ENCODE data around the gene SOX12.
"Not testable (repeated sequence)": the region's sequence is repeated elsewhere in the genome, so short reads cannot be mapped to it uniquely, and the experiment has no call there.

The SOX12 gene

DNA sequence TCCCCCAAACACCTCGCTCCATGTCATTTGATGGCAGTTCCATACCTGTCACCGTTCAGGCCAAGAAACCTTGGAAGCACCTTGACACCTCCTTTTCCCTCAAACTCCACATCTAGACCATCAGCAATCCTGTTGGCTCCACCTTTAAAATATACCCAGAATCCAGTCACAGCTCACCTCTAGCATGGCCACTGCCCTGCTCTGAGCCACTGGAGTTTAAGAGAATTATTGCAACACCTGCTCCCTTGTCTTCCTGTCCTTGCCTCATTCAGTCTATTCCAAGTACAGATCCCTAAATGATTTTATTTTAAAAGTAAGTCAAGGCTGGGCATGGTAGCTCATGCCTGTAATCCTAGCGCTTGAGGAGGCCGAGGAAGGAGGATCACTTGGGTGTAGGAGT, 43.6 kb downstream of the SOX12 start:
- no peak overlapping the region for H3K4me2 ChIP-seq (ENCODE audit: low read length)
- H3K27me3 ChIP-seq (ENCODE audit: control insufficient read depth, insufficient read depth, low read length): no peaks in the 10 kb centered on the region
- H3K9ac ChIP-seq (ENCODE audit: low read depth, low read length): no peak overlapping the region
- no peak overlapping the region for H3K4me3 ChIP-seq (ENCODE audit: low read length)
- no peaks in the 10 kb centered on the region for H3K36me3 ChIP-seq (ENCODE audit: insufficient read depth, low read length)
- H3K4me1 ChIP-seq (ENCODE audit: control insufficient read depth, insufficient read depth, low read length): peaks cover 20% of the 10 kb centered on the region
- no peaks in the 10 kb centered on the region for H3K9me3 ChIP-seq (replicated peaks; ENCODE audit: low read length)

DNA sequence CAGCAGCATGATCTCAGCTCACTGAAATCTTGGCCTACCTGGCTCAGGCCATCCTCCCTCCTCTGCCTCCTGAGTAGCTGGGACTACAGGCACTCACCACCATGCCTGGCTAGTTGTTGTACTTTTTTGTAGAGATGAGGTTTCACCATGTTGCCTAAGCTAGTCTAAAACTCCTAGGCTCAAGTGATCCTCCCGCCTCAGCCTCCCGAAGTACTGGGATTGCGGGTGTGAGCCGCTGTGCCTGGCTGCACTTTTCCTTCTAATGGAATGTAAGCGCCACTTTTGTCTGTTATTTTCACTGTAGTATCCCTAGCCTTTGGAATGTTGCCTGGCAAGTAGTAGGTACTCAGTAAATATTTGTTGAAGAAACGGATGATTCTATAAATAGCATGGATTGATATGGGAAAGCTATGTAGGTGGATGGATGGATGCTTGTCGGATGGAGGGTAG, 44.8 kb downstream of the SOX12 start:
- Histone ChIP-seq H3K36me3 (ENCODE audit: insufficient read depth, low read length) (no peaks in the 10 kb centered on the region), H3K4me2 (ENCODE audit: low read length) (no peak overlapping the region), H3K4me3 (ENCODE audit: low read length) (no peak overlapping the region), H3K4me1 (ENCODE audit: control insufficient read depth, insufficient read depth, low read length) (peaks cover 20% of the 10 kb centered on the region), H3K9ac (ENCODE audit: low read depth, low read length) (no peak overlapping the region), H3K9me3 (replicated peaks; ENCODE audit: low read length) (no peaks in the 10 kb centered on the region), H3K27me3 (ENCODE audit: control insufficient read depth, insufficient read depth, low read length) (no peaks in the 10 kb centered on the region)

- H3K27me3 ChIP-seq (ENCODE audit: control insufficient read depth, insufficient read depth, low read length): no peaks in the 10 kb centered on the region
- peaks cover 20% of the 10 kb centered on the region for H3K4me1 ChIP-seq (ENCODE audit: control insufficient read depth, insufficient read depth, low read length)
- H3K4me3 ChIP-seq (ENCODE audit: low read length): no peak overlapping the region
- H3K9ac ChIP-seq (ENCODE audit: low read depth, low read length): no peak overlapping the region
- H3K4me2 ChIP-seq (ENCODE audit: low read length): peak overlapping the region; percentile 42
- no peaks in the 10 kb centered on the region for H3K9me3 ChIP-seq (replicated peaks; ENCODE audit: low read length)
- no peaks in the 10 kb centered on the region for H3K36me3 ChIP-seq (ENCODE audit: insufficient read depth, low read length)
Measured at GRCh38 chr20:370977-371754, 45.8 kb downstream of the SOX12 start.

DNA sequence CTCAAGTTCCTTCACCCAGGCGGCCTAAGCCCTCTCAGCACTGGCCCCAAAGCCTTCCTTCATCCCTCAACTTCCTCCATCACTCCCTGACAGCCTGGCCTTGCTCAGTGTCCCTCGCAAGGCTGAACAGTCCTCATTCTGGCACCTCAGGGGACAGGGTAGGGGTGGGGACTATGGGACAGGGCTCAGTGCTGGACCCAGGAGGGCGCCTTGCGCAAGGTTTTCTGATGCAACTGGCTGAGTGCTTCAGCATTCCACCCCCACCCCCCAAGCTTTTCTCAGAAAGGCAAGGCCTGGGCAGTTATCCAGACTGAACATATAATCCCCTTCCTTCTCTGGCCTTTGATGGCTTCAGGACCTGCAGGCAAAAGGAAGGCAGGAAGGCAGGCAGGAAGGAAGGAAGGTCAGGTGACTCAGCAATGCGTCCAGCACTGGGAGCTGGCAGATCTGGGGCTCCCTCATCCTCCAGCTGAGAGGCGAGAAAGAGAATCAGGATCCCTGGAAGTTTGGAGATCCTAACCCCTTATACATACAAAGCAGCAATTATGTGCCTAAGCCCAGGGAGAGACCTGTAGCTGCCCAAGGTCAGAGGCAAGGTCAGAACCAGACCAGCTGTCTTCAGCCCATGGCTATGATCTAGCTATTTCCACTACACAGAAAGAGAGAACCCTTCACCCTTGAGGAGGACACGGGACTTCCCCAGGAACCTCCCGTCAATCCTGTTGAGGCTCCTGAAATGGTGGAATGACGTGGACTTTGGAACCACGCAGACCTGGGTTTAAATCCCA, 46.6 kb downstream of the SOX12 start:
- H3K9ac ChIP-seq (ENCODE audit: low read depth, low read length): no peak overlapping the region
- H3K4me1 ChIP-seq (ENCODE audit: control insufficient read depth, insufficient read depth, low read length): peaks cover 20% of the 10 kb centered on the region
- no peaks in the 10 kb centered on the region for H3K36me3 ChIP-seq (ENCODE audit: insufficient read depth, low read length)
- no peaks in the 10 kb centered on the region for H3K9me3 ChIP-seq (replicated peaks; ENCODE audit: low read length)
- H3K4me3 ChIP-seq (ENCODE audit: low read length): no peak overlapping the region
- no peaks in the 10 kb centered on the region for H3K27me3 ChIP-seq (ENCODE audit: control insufficient read depth, insufficient read depth, low read length)
- H3K4me2 ChIP-seq (ENCODE audit: low read length): peak overlapping the region; percentile 42

- H3K4me2 ChIP-seq (ENCODE audit: low read length); H3K9ac ChIP-seq (ENCODE audit: low read depth, low read length); H3K36me3 ChIP-seq (ENCODE audit: insufficient read depth, low read length); H3K27me3 ChIP-seq (ENCODE audit: control insufficient read depth, insufficient read depth, low read length); H3K9me3 ChIP-seq (replicated peaks; ENCODE audit: low read length); H3K4me3 ChIP-seq (ENCODE audit: low read length): not testable (repeated sequence)
- peaks cover 20% of the 10 kb centered on the region for H3K4me1 ChIP-seq (ENCODE audit: control insufficient read depth, insufficient read depth, low read length)
Measured at GRCh38 chr20:372543-373082, 47.3 kb downstream of the SOX12 start.

GRCh38 chr20:373171-373890, 48.0 kb downstream of the SOX12 start:
- Histone ChIP-seq H3K4me1 (ENCODE audit: control insufficient read depth, insufficient read depth, low read length) (peaks cover 20% of the 10 kb centered on the region), H3K9ac (ENCODE audit: low read depth, low read length) (no peak overlapping the region), H3K9me3 (replicated peaks; ENCODE audit: low read length) (no peaks in the 10 kb centered on the region), H3K4me2 (ENCODE audit: low read length) (no peak overlapping the region), H3K27me3 (ENCODE audit: control insufficient read depth, insufficient read depth, low read length) (no peaks in the 10 kb centered on the region), H3K4me3 (ENCODE audit: low read length) (no peak overlapping the region), H3K36me3 (ENCODE audit: insufficient read depth, low read length) (no peaks in the 10 kb centered on the region)

DNA sequence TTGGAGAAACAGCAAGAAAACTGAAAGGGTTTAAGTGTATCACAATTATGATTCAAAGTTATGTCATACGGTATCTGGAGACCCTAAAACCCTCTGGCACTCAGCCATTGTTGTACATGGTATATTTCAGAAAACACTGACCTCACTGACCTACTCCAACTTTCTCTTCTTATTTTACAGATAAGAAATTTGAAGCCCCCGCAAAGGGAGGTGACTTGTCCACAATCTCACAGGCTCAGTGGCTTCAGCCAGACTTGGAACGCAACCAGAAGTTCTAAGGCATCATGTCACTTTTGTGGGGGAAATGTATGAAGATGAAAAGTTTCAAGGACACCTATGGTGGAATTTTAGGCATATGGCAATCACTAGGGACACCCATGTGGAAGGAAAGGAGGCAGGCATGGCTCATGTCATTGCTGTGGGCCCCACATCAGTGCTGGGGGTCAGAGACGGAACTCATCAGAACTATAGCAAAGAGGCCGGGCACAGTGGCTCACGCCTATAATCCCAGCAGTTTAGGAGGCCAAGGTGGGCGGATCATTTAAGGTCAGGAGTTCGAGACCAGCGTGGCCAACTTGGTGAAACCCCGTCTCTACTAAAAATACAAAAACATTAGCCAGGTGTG, 50.0 kb downstream of the SOX12 start:
- H3K4me1 ChIP-seq (ENCODE audit: control insufficient read depth, insufficient read depth, low read length): peaks cover 20% of the 10 kb centered on the region
- H3K9me3 ChIP-seq (replicated peaks; ENCODE audit: low read length): no peaks in the 10 kb centered on the region
- no peak overlapping the region for H3K4me3 ChIP-seq (ENCODE audit: low read length)
- H3K27me3 ChIP-seq (ENCODE audit: control insufficient read depth, insufficient read depth, low read length): no peaks in the 10 kb centered on the region
- no peak overlapping the region for H3K9ac ChIP-seq (ENCODE audit: low read depth, low read length)
- no peaks in the 10 kb centered on the region for H3K36me3 ChIP-seq (ENCODE audit: insufficient read depth, low read length)
- no peak overlapping the region for H3K4me2 ChIP-seq (ENCODE audit: low read length)

DNA sequence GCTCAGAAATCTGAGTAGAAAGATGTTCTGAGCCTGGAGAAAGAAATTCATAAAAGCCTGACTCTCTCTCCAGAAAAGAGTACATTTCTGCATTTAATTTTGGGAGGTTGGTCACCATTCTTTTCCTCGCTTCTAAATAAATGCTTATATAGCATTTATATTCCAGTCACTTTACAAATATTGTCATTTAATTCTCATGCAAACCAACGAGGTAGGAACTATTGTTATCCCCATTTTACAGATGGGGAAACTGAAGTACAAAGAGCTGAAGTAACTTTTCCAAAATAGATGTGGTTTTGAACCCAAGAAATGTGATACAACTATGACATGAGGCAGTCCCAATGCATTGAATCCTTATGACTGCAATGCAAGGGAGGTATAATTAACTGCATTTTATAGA, 50.7 kb downstream of the SOX12 start:
- Histone ChIP-seq H3K4me1 (ENCODE audit: control insufficient read depth, insufficient read depth, low read length) (peaks cover 20% of the 10 kb centered on the region), H3K9me3 (replicated peaks; ENCODE audit: low read length) (no peaks in the 10 kb centered on the region), H3K4me3 (ENCODE audit: low read length) (no peak overlapping the region), H3K4me2 (ENCODE audit: low read length) (no peak overlapping the region), H3K36me3 (ENCODE audit: insufficient read depth, low read length) (no peaks in the 10 kb centered on the region), H3K9ac (ENCODE audit: low read depth, low read length) (no peak overlapping the region), H3K27me3 (ENCODE audit: control insufficient read depth, insufficient read depth, low read length) (no peaks in the 10 kb centered on the region)

GRCh38 chr20:376750-377149, 51.4 kb downstream of the SOX12 start:
- Histone ChIP-seq H3K9me3 (replicated peaks; ENCODE audit: low read length) (no peaks in the 10 kb centered on the region), H3K36me3 (ENCODE audit: insufficient read depth, low read length) (no peaks in the 10 kb centered on the region)

DNA sequence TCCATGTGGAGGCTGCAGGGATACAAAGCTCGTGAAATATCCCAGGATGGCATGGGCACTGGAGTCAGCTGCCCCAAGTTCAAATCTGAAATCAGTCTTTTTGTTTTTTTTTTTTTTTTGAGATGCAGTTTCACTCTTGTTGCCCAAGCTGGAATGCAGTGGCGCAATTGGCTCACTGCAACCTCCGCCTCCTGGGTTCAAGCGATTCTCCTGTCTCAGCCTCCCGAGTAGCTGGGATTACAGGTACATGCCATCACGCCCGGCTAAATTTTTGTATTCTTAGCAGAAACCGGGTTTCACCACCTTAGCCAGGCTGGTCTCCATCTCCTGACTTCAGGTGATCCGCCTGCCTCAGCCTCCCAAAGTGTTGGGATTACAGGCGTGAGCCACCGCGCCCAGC, 52.2 kb downstream of the SOX12 start:
- H3K9ac ChIP-seq (ENCODE audit: low read depth, low read length); H3K4me3 ChIP-seq (ENCODE audit: low read length); H3K4me2 ChIP-seq (ENCODE audit: low read length); H3K36me3 ChIP-seq (ENCODE audit: insufficient read depth, low read length); H3K9me3 ChIP-seq (replicated peaks; ENCODE audit: low read length); H3K4me1 ChIP-seq (ENCODE audit: control insufficient read depth, insufficient read depth, low read length); H3K27me3 ChIP-seq (ENCODE audit: control insufficient read depth, insufficient read depth, low read length): not testable (repeated sequence)

More at GRCh38 chr20:376750-377149, 51.4 kb downstream of the SOX12 start:
- no peaks in the 10 kb centered on the region for H3K27me3 ChIP-seq (ENCODE audit: control insufficient read depth, insufficient read depth, low read length)
- peaks cover 16% of the 10 kb centered on the region for H3K4me1 ChIP-seq (ENCODE audit: control insufficient read depth, insufficient read depth, low read length)
- no peak overlapping the region for H3K4me3 ChIP-seq (ENCODE audit: low read length)
- H3K9ac ChIP-seq (ENCODE audit: low read depth, low read length): no peak overlapping the region
- H3K4me2 ChIP-seq (ENCODE audit: low read length): no peak overlapping the region

DNA sequence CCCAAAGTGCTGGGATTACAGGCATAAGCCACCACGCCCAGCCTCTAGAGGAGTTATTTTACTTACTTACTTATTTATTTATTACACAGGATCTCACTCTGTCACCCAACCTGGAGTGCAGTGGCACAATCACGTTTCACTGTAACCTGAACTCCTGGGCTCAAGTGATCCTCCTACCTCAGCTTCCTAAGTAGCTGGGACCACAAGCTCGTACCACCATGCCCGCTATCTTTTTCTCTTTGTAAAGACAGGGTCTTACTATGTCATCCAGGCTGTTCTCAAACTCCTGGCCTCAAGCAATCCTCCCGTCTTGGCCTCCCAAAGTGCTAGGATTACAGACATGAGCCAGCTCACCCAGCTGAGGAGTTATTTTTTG, 53.6 kb downstream of the SOX12 start:
- H3K4me2 ChIP-seq (ENCODE audit: low read length): no peak overlapping the region
- no peaks in the 10 kb centered on the region for H3K4me1 ChIP-seq (ENCODE audit: control insufficient read depth, insufficient read depth, low read length)
- no peaks in the 10 kb centered on the region for H3K36me3 ChIP-seq (ENCODE audit: insufficient read depth, low read length)
- H3K27me3 ChIP-seq (ENCODE audit: control insufficient read depth, insufficient read depth, low read length): no peaks in the 10 kb centered on the region
- H3K9me3 ChIP-seq (replicated peaks; ENCODE audit: low read length): no peaks in the 10 kb centered on the region
- no peak overlapping the region for H3K9ac ChIP-seq (ENCODE audit: low read depth, low read length)
- H3K4me3 ChIP-seq (ENCODE audit: low read length): no peak overlapping the region

Data from skeletal muscle satellite cell (primary cell).